Peyer's patch (tissue), 4 donors: ENCODE measurements around the gene TIFAB.

Experiments used
- CTCF ChIP-seq, 6 experiments: fragments of 450-650 bp in 4 of 6; fragments of 200-600 bp in 2 of 6; sonication (generic) in 1 of 6; IDR thresholded peaks; one replicate each; pipeline ENCODE4 v1.5.1; 2017 to 2019; ENCODE audit warnings: antibody characterized with exemption in 6 of 6, mild to moderate bottlenecking in 3 of 6, moderate library complexity in 1 of 6
- POLR2A ChIP-seq, 2 donors: fragments of 450-650 bp; IDR thresholded peaks; one replicate each; pipeline ENCODE4 v1.5.1; 2017; ENCODE audit warnings: antibody characterized with exemption in 2 of 2, mild to moderate bottlenecking in 2 of 2, moderate library complexity in 2 of 2

GRCh38 chr5:135472141-135472540, 20.0 kb upstream of the TIFAB start:
- no peak for TF ChIP-seq POLR2A (IDR thresholded peaks at IDR 0.05)
- no peak for TF ChIP-seq CTCF (IDR thresholded peaks at IDR 0.05)
